B cell (primary cell): ENCODE results near the gene MT1B. TPM values are rescaled to one million over a fixed set of nuclear protein-coding genes. Genes with fewer than 3 reads are reported as not detected.
A peak's percentile ranks its signal among the peaks of the same experiment; 100 is the strongest.

Experiments used
- ATAC-seq: fragments of 200-7000 bp; cut with Tn5 transposase; one replicate; pipeline ENCODE4 v1.10.0; 2021; ENCODE audit warnings: low read depth, mild to moderate bottlenecking, moderate number of reproducible peaks, moderate library complexity
- CTCF ChIA-PET: fragments of 350-600 bp; sonication (Branson Sonifier 250); formaldehyde crosslinking; loops from one replicate; lab custom pipeline; 2021; ENCODE audit warnings: antibody characterized with exemption, inconsistent platforms; lab: Charles Lee
- POLR2A ChIA-PET: fragments of 350-600 bp; sonication (Branson Sonifier 250); formaldehyde crosslinking; loops from one replicate; lab custom pipeline; 2021; ENCODE audit warnings: antibody characterized with exemption; lab: Charles Lee
- DNase-seq: peaks from one replicate; pipeline ENCODE4 v3.0.0; 2013
- H2AFZ ChIP-seq: 2 replicates; pipeline ENCODE4 v1.6.1; 2012; ENCODE audit warnings: mild to moderate bottlenecking, low read depth, low read length; ENCODE audit not compliant: insufficient read depth, poor library complexity, severe bottlenecking
- H3K27ac ChIP-seq, 2 donors: 1 replicate in 1 of 2; 2 replicates in 1 of 2; pipeline ENCODE4 v1.5.1; 2012 to 2013; ENCODE audit warnings: low read length in 2 of 2, mild to moderate bottlenecking in 2 of 2, moderate library complexity in 1 of 2
- H3K27me3 ChIP-seq, 4 experiments: fragments of 200-600 bp in 1 of 4; sonication (generic) in 1 of 4; replicated peaks in 1 of 4; 1 replicate in 2 of 4; 2 replicates in 2 of 4; pipeline versions ENCODE4 v1.6.1 to v1.7.0; 2013 to 2016; ENCODE audit warnings: low read length in 3 of 4, mild to moderate bottlenecking in 2 of 4, mixed read lengths in 1 of 4, moderate library complexity in 1 of 4; ENCODE audit not compliant: insufficient read depth in 4 of 4, control insufficient read depth in 3 of 4; ENCODE audit errors: control extremely low read depth in 1 of 4
- H3K36me3 ChIP-seq, 2 experiments: replicated peaks in 1 of 2; 1 replicate in 1 of 2; 2 replicates in 1 of 2; pipeline versions ENCODE4 v1.6.1 to v1.7.1; 2013; ENCODE audit warnings: low read length in 1 of 2; ENCODE audit not compliant: insufficient read depth in 2 of 2, control insufficient read depth in 1 of 2; ENCODE audit errors: control extremely low read depth in 1 of 2, extremely low read depth in 1 of 2
- H3K4me1 ChIP-seq, 2 donors: fragments of 200-600 bp in 1 of 2; sonication (generic) in 1 of 2; 1 replicate in 1 of 2; 2 replicates in 1 of 2; pipeline versions ENCODE4 v1.5.1 to v1.6.1; 2013 to 2017; ENCODE audit warnings: low read length in 2 of 2; ENCODE audit not compliant: control insufficient read depth in 2 of 2, insufficient read depth in 2 of 2
- H3K4me2 ChIP-seq: replicated peaks from 2 replicates; pipeline ENCODE3; 2012; ENCODE audit warnings: mild to moderate bottlenecking, low read depth, low read length; ENCODE audit not compliant: poor library complexity, severe bottlenecking
- H3K4me3 ChIP-seq, 5 experiments: fragments of 200-600 bp in 1 of 5; sonication (generic) in 1 of 5; 1 replicate in 3 of 5; 2 replicates in 2 of 5; pipeline versions ENCODE4 v1.5.1 to v1.7.0; 2011 to 2016; ENCODE audit warnings: low read length in 4 of 5, mild to moderate bottlenecking in 4 of 5, low read depth in 2 of 5, control low read depth in 1 of 5, moderate library complexity in 1 of 5; ENCODE audit not compliant: insufficient read depth in 1 of 5; ENCODE audit errors: control extremely low read depth in 1 of 5, extremely low read depth in 1 of 5
- H3K79me2 ChIP-seq: fragments of 200-600 bp; sonication (generic); one replicate; pipeline ENCODE4 v1.6.0; 2016; ENCODE audit warnings: low read length; ENCODE audit not compliant: control insufficient read depth, insufficient read depth
- H3K9ac ChIP-seq: fragments of 200-600 bp; sonication (generic); 2 replicates; pipeline ENCODE4 v1.6.1; 2017; ENCODE audit warnings: mild to moderate bottlenecking, low read length, moderate library complexity
- H3K9me3 ChIP-seq, 3 donors: one replicate each; pipeline versions ENCODE4 v1.6.1 to v1.7.1; 2013; ENCODE audit warnings: low read length in 2 of 3; ENCODE audit not compliant: control insufficient read depth in 2 of 3, insufficient read depth in 1 of 3; ENCODE audit errors: control extremely low read depth in 1 of 3
- H4K20me1 ChIP-seq: 2 replicates; pipeline ENCODE4 v1.6.0; 2012; ENCODE audit warnings: mild to moderate bottlenecking, low read length; ENCODE audit not compliant: insufficient read depth, control insufficient read depth, poor library complexity, severe bottlenecking
- H3K27ac Mint-ChIP-seq: one replicate; pipeline ENCODE4 v1.8.0; 2021; ENCODE audit warnings: mixed read lengths
- H3K27me3 Mint-ChIP-seq: one replicate; pipeline ENCODE4 v1.8.0; 2021; ENCODE audit warnings: mixed read lengths
- H3K4me1 Mint-ChIP-seq: one replicate; pipeline ENCODE4 v1.8.0; 2021; ENCODE audit warnings: mixed read lengths
- H3K4me3 Mint-ChIP-seq: one replicate; pipeline ENCODE4 v1.8.0; 2021; ENCODE audit warnings: mixed read lengths
- H3K9me3 Mint-ChIP-seq: one replicate; pipeline ENCODE4 v1.8.0; 2022; ENCODE audit warnings: mixed read lengths; ENCODE audit not compliant: insufficient read depth
- CTCF ChIP-seq: fragments of 200-600 bp; IDR thresholded peaks from one replicate; pipeline ENCODE4 v1.8.0; 2022; ENCODE audit warnings: antibody characterized with exemption, mild to moderate bottlenecking
- EZH2 ChIP-seq: IDR thresholded peaks from 2 replicates; pipeline ENCODE4 v1.6.1; 2012; ENCODE audit warnings: borderline replicate concordance, low read depth, mild to moderate bottlenecking, moderate library complexity, low read length; ENCODE audit not compliant: insufficient read depth, poor library complexity, severe bottlenecking
- WGBS: methylation state at CpG from one replicate; pipeline ENCODE4 v1.1.5; 2013; ENCODE audit warnings: missing lambda C conversion rate; ENCODE audit not compliant: insufficient coverage; 5-methylcytosine and 5-hydroxymethylcytosine counted together
- intact Hi-C: fragments of 100-400 bp; cut with micrococcal nuclease; formaldehyde crosslinking; loops from one replicate; pipeline ENCODE4 v1.10.0; 2022
- polyA plus RNA-seq: library from polyadenylated mRNA; depleted of rRNA; stranded (reverse); fragments of >200 nt; gene quantifications from 2 replicates; pipeline ENCODE4 v1.2.3, GENCODE V29; 2012
- total RNA-seq, 2 donors: library from RNA; stranded (reverse); fragments of 120-200 nt in 1 of 2; gene quantifications; 1 replicate in 1 of 2; 2 replicates in 1 of 2; pipeline versions ENCODE4 v1.2.3 to v1.2.4, GENCODE V29; 2013 to 2022

The MT1B gene
- total and polyA plus RNA-seq, 2 donors (not counting 1 experiment from before 2014, with no cell fraction given), result not detected

GRCh38 chr16:56623637-56624036, 28.0 kb upstream of the MT1B start:
- intact Hi-C loops, result no loop called here
- ATAC-seq (no peak), DNase-seq (no peak)
- Histone ChIP-seq H3K4me2 (no peak overlapping the region), H3K79me2 (no peaks in the 10 kb centered on the region), H3K27me3 (peaks cover 0 to 35% (median 21%) of the 10 kb centered on the region in 4 experiments), H3K9ac (no peak overlapping the region), H3K4me3 (no peak overlapping the region), H2AFZ (no peak overlapping the region), H4K20me1 (no peaks in the 10 kb centered on the region), H3K9me3 (no peaks in the 10 kb centered on the region), H3K27ac (no peak overlapping the region), H3K36me3 (no peaks in the 10 kb centered on the region), H3K4me1 (peaks cover 14% of the 10 kb centered on the region in 2 donors)
- TF ChIP-seq CTCF (no peak), EZH2 (no peak)
- no peaks in the 10 kb centered on the region for H3K9me3 Mint-ChIP-seq
- no peak overlapping the region for H3K27ac Mint-ChIP-seq
- POLR2A ChIA-PET, result no interaction called here
- no CpG with 5 or more reads among the region's 2 CpGs for WGBS
- H3K4me3 Mint-ChIP-seq, result no peak overlapping the region
- CTCF ChIA-PET, result interaction anchor here (0.9 to 1.7 kb wide), 4 partner anchors 12 to 23 kb away, joined by 3 to 5 read pairs (median 4); partner anchors contain the start of gene MT1A
- peaks cover 44% of the 10 kb centered on the region for H3K27me3 Mint-ChIP-seq
- peaks cover 13% of the 10 kb centered on the region for H3K4me1 Mint-ChIP-seq

GRCh38 chr16:56625140-56625942, 26.3 kb upstream of the MT1B start, which contains the start of gene MT1E:
Gene MT1E, plus strand, starts transcription at chr16:56625781. Its CDS starts 71 bp downstream, at chr16:56625852.
- Histone ChIP-seq H3K79me2 (no peaks in the 10 kb centered on the region), H4K20me1 (no peaks in the 10 kb centered on the region), H3K4me1 (peaks cover 19 to 23% of the 10 kb centered on the region in 2 donors), H3K36me3 (no peaks in the 10 kb centered on the region), H3K4me3 (peak within 1 kb of the TSS in 4 of 5 experiments; percentile 19 to 44 (median 32)), H3K9me3 (no peaks in the 10 kb centered on the region), H3K9ac (peak within 1 kb of the TSS; percentile 54), H3K4me2 (peak within 1 kb of the TSS; percentile 70), H3K27ac (no peak within 1 kb of the TSS), H3K27me3 (peaks cover 0 to 28% (median 16%) of the 10 kb centered on the region in 4 experiments), H2AFZ (peak within 1 kb of the TSS; percentile 55)
- peaks cover 35% of the 10 kb centered on the region for H3K27me3 Mint-ChIP-seq
- CTCF ChIA-PET, result interaction anchor here (0.6 kb wide), 1 partner anchor 543 kb away, joined by 3 read pairs; no protein-coding TSS in a partner anchor
- TF ChIP-seq CTCF, result no peak
- no peak for TF ChIP-seq EZH2
- DNase-seq (peak; percentile 38), ATAC-seq (peak; percentile 31)
- POLR2A ChIA-PET, result interaction anchor here (0.7 kb wide), 1 partner anchor 32 kb away, joined by 5 read pairs; no protein-coding TSS in a partner anchor
- H3K9me3 Mint-ChIP-seq, result no peaks in the 10 kb centered on the region
- WGBS, result 4% methylated on average over 62 of the region's 62 CpGs
- H3K27ac Mint-ChIP-seq, result no peak within 1 kb of the TSS
- peak within 1 kb of the TSS; percentile 85 for H3K4me3 Mint-ChIP-seq
- peaks cover 23% of the 10 kb centered on the region for H3K4me1 Mint-ChIP-seq
- intact Hi-C loops, result no loop called here
